Measurements from ENCODE around the gene TLE5. TPM values are rescaled to one million over a fixed set of nuclear protein-coding genes. Genes with fewer than 3 reads are reported as not detected.

The TLE5 gene
- total and polyA plus RNA-seq, 2 donors (not counting 3 experiments of a cell fraction or from before 2014, with no cell fraction given) = 393 to 574 TPM

- H3K36me3 ChIP-seq (ENCODE audit: control insufficient read depth in 2 of 2, extremely low read depth in 1 of 2, insufficient read depth in 2 of 2, low read length in 2 of 2) = no peaks in the 10 kb centered on the region
- H3K4me2 ChIP-seq (ENCODE audit: insufficient read depth, low read length) = no peak overlapping the region
- H4K20me1 ChIP-seq (replicated peaks; ENCODE audit: control insufficient read depth, extremely low read depth, insufficient read depth, low read length) = no peaks in the 10 kb centered on the region
- FAIRE-seq (no peak), DNase-seq (ENCODE audit: low read depth, low spot score) (no peak)
- no peaks in the 10 kb centered on the region for H3K9me1 ChIP-seq (replicated peaks; ENCODE audit: control insufficient read depth, extremely low read depth, insufficient read depth, low read length)
- peaks cover 1 to 4% of the 10 kb centered on the region in 2 experiments for H3K27me3 ChIP-seq (ENCODE audit: control insufficient read depth in 2 of 2, insufficient read depth in 2 of 2, low read length in 2 of 2)
- no peak overlapping the region for H2AFZ ChIP-seq (ENCODE audit: low read depth, low read length)
- intact Hi-C loops (cut with micrococcal nuclease) (no loop called here), dilution Hi-C loops (cut with MboI; ENCODE audit: extremely low pct_ligation_motif_present, low sequenced_read_pairs) (no loop called here)
- BruUV-seq (replicated peaks) = no TSS peak
- no peak overlapping the region for H3K9ac ChIP-seq (replicated peaks; ENCODE audit: extremely low read depth, insufficient read depth, low read length)
- no peak overlapping the region for H3K27ac ChIP-seq (ENCODE audit: insufficient read depth, low read depth, low read length)
- TF ChIP-seq EZH2 (IDR thresholded peaks at IDR 0.05; ENCODE audit: borderline replicate concordance, low read depth, low read length, severe bottlenecking) (no peak), MYC (IDR thresholded peaks at IDR 0.05; ENCODE audit: low read depth, low read length) (no peak), POLR2A (IDR thresholded peaks at IDR 0.05; ENCODE audit: low read depth, low read length) (no peak), GATA2 (IDR thresholded peaks at IDR 0.05; ENCODE audit: insufficient read depth, insufficient read length, low read depth, low read length) (no peak), FOS (IDR thresholded peaks at IDR 0.05; ENCODE audit: borderline replicate concordance, insufficient read depth, low read length) (no peak), JUN (IDR thresholded peaks at IDR 0.05; ENCODE audit: borderline replicate concordance, insufficient read depth, insufficient read length, low read depth) (no peak), POLR2AphosphoS5 (IDR thresholded peaks at IDR 0.05; ENCODE audit: insufficient read depth, low read depth, low read length) (no peak)
- TF ChIP-seq, protein P1, sequence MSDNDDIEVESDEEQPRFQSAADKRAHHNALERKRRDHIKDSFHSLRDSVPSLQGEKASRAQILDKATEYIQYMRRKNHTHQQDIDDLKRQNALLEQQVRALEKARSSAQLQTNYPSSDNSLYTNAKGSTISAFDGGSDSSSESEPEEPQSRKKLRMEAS (IDR thresholded peaks at IDR 0.05; ENCODE audit: insufficient read depth, insufficient read length) = no peak
- TF ChIP-seq, protein P2, sequence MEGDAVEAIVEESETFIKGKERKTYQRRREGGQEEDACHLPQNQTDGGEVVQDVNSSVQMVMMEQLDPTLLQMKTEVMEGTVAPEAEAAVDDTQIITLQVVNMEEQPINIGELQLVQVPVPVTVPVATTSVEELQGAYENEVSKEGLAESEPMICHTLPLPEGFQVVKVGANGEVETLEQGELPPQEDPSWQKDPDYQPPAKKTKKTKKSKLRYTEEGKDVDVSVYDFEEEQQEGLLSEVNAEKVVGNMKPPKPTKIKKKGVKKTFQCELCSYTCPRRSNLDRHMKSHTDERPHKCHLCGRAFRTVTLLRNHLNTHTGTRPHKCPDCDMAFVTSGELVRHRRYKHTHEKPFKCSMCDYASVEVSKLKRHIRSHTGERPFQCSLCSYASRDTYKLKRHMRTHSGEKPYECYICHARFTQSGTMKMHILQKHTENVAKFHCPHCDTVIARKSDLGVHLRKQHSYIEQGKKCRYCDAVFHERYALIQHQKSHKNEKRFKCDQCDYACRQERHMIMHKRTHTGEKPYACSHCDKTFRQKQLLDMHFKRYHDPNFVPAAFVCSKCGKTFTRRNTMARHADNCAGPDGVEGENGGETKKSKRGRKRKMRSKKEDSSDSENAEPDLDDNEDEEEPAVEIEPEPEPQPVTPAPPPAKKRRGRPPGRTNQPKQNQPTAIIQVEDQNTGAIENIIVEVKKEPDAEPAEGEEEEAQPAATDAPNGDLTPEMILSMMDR (IDR thresholded peaks at IDR 0.05; ENCODE audit: extremely low read depth in 1 of 2, insufficient read depth in 1 of 2, low read depth in 1 of 2, low read length in 2 of 2) = no peak
- no peak overlapping the region for H3K4me3 ChIP-seq (replicated peaks in 1 of 3; ENCODE audit: insufficient read depth in 1 of 3, low read depth in 1 of 3, low read length in 3 of 3)
- H3K4me1 ChIP-seq (ENCODE audit: control insufficient read depth, extremely low read depth, insufficient read depth, low read length) = peaks cover 2% of the 10 kb centered on the region
- H3K9me3 ChIP-seq (replicated peaks; ENCODE audit: control insufficient read depth, insufficient read depth, low read length) = no peaks in the 10 kb centered on the region
- no peaks in the 10 kb centered on the region for H3K79me2 ChIP-seq (ENCODE audit: control insufficient read depth, insufficient read depth, low read length)
- ChIA-PET CTCF (interaction anchor here (0.7 to 1.5 kb wide), 2 partner anchors 79 to 280 kb away, joined by 3 to 5 read pairs; no protein-coding TSS in a partner anchor), POLR2A (no interaction called here)
Measured at GRCh38 chr19:3025549-3025886, 36.8 kb downstream of the TLE5 start.

All from endothelial cell of umbilical vein (primary cell).